ENCODE data around the gene RALGAPA2.

GRCh38 chr20:20366876-20367574, 345.4 kb downstream of the RALGAPA2 start:
- no peak for TF ChIP-seq CTCF (conservative IDR thresholded peaks at IDR 0.05 in 1 of 2, IDR thresholded peaks at IDR 0.05 in 1 of 2; ENCODE audit: low read depth in 1 of 2, low read length in 2 of 2)
- TF ChIP-seq EZH2 (IDR thresholded peaks at IDR 0.05; ENCODE audit: low read length, missing control alignments), result peak; percentile 92
